ENCODE measurements around the gene GRIA1. TPM values are rescaled to one million over a fixed set of nuclear protein-coding genes. Genes with fewer than 3 reads are reported as not detected.

GRIA1 gene
- total RNA-seq, 1 donor from 2014 or later = not detected

GRCh38 chr5:153539983-153540382 lies 49.5 kb downstream of the GRIA1 start:
- Mint-ChIP-seq H3K27ac (no peak overlapping the region), H3K9me3 (ENCODE audit: low read depth) (no peaks in the 10 kb centered on the region), H3K27me3 (no peaks in the 10 kb centered on the region), H3K4me3 (ENCODE audit: low read depth) (no peak overlapping the region), H3K36me3 (ENCODE audit: insufficient read depth) (no peaks in the 10 kb centered on the region), H3K4me1 (ENCODE audit: low read depth) (no peaks in the 10 kb centered on the region)
- DNase-seq (ENCODE audit: low spot score, unreplicated experiment) = no peak
- no peak for TF ChIP-seq CTCF (IDR thresholded peaks at IDR 0.05; ENCODE audit: unreplicated experiment)

GRCh38 chr5:153542536-153542935 lies 52.1 kb downstream of the GRIA1 start:
- H3K27me3 Mint-ChIP-seq = no peaks in the 10 kb centered on the region
- no peak overlapping the region for H3K4me3 Mint-ChIP-seq (ENCODE audit: low read depth)
- no peaks in the 10 kb centered on the region for H3K36me3 Mint-ChIP-seq (ENCODE audit: insufficient read depth)
- H3K4me1 Mint-ChIP-seq (ENCODE audit: low read depth) = no peaks in the 10 kb centered on the region
- no peaks in the 10 kb centered on the region for H3K9me3 Mint-ChIP-seq (ENCODE audit: low read depth)
- DNase-seq (ENCODE audit: low spot score, unreplicated experiment) = no peak
- H3K27ac Mint-ChIP-seq = no peak overlapping the region
- TF ChIP-seq CTCF (IDR thresholded peaks at IDR 0.05; ENCODE audit: unreplicated experiment) = no peak

GRCh38 chr5:153543288-153543687 lies 52.8 kb downstream of the GRIA1 start:
- Mint-ChIP-seq H3K27me3 (no peaks in the 10 kb centered on the region), H3K36me3 (ENCODE audit: insufficient read depth) (no peaks in the 10 kb centered on the region), H3K9me3 (ENCODE audit: low read depth) (no peaks in the 10 kb centered on the region), H3K27ac (no peak overlapping the region), H3K4me1 (ENCODE audit: low read depth) (no peaks in the 10 kb centered on the region), H3K4me3 (ENCODE audit: low read depth) (no peak overlapping the region)
- DNase-seq (ENCODE audit: low spot score, unreplicated experiment) = no peak
- TF ChIP-seq CTCF (IDR thresholded peaks at IDR 0.05; ENCODE audit: unreplicated experiment) = no peak

GRCh38 chr5:153543959-153544470 lies 53.5 kb downstream of the GRIA1 start:
- no peak overlapping the region for H3K4me3 Mint-ChIP-seq (ENCODE audit: low read depth)
- no peaks in the 10 kb centered on the region for H3K36me3 Mint-ChIP-seq (ENCODE audit: insufficient read depth)
- H3K27me3 Mint-ChIP-seq = no peaks in the 10 kb centered on the region
- H3K4me1 Mint-ChIP-seq (ENCODE audit: low read depth) = no peaks in the 10 kb centered on the region
- H3K27ac Mint-ChIP-seq = no peak overlapping the region
- no peak for DNase-seq (ENCODE audit: low spot score, unreplicated experiment)
- no peaks in the 10 kb centered on the region for H3K9me3 Mint-ChIP-seq (ENCODE audit: low read depth)
- no peak for TF ChIP-seq CTCF (IDR thresholded peaks at IDR 0.05; ENCODE audit: unreplicated experiment)

- Mint-ChIP-seq H3K9me3 (ENCODE audit: low read depth) (no peaks in the 10 kb centered on the region), H3K27me3 (no peaks in the 10 kb centered on the region), H3K4me3 (ENCODE audit: low read depth) (no peak overlapping the region), H3K4me1 (ENCODE audit: low read depth) (no peaks in the 10 kb centered on the region), H3K36me3 (ENCODE audit: insufficient read depth) (no peaks in the 10 kb centered on the region), H3K27ac (no peak overlapping the region)
- TF ChIP-seq CTCF (IDR thresholded peaks at IDR 0.05; ENCODE audit: unreplicated experiment) = no peak
- no peak for DNase-seq (ENCODE audit: low spot score, unreplicated experiment)
Measured at GRCh38 chr5:153544706-153545105, 54.2 kb downstream of the GRIA1 start.
